Breast epithelium (tissue), 4 donors: ENCODE data around the gene GREB1L. TPM values are rescaled to one million over a fixed set of nuclear protein-coding genes. Genes with fewer than 3 reads are reported as not detected.
A peak's percentile ranks its signal among the peaks of the same experiment; 100 is the strongest.

Experiments
- DNase-seq, 2 donors: peaks; one replicate each; pipeline ENCODE4 v3.0.0-alpha.2; 2019; ENCODE audit warnings: low spot score in 2 of 2
- H3K27ac ChIP-seq, 2 donors: fragments of 200-600 bp; sonication (generic) in 1 of 2; one replicate each; pipeline ENCODE4 v1.5.1; 2016 to 2019; ENCODE audit warnings: mild to moderate bottlenecking in 1 of 2
- H3K27me3 ChIP-seq, 2 donors: fragments of 200-600 bp; sonication (generic) in 1 of 2; one replicate each; pipeline versions ENCODE4 v1.5.1 to v1.6.0; 2017 to 2019; ENCODE audit warnings: control low read depth in 1 of 2, mild to moderate bottlenecking in 1 of 2
- H3K36me3 ChIP-seq: fragments of 200-600 bp; one replicate; pipeline ENCODE4 v1.5.1; 2019
- H3K4me1 ChIP-seq, 2 donors: fragments of 200-600 bp; sonication (generic); one replicate each; pipeline ENCODE4 v1.5.1; 2016 to 2019; ENCODE audit warnings: control low read depth in 1 of 2
- H3K4me3 ChIP-seq, 3 donors: fragments of 200-600 bp; sonication (generic); 1 replicate in 2 of 3; 2 replicates in 1 of 3; pipeline ENCODE4 v1.5.1; 2016 to 2019; ENCODE audit warnings: mild to moderate bottlenecking in 3 of 3, moderate library complexity in 2 of 3
- H3K9me3 ChIP-seq, 2 donors: fragments of 200-600 bp; sonication (generic) in 1 of 2; one replicate each; pipeline ENCODE4 v1.5.1; 2016 to 2019; ENCODE audit warnings: control low read depth in 1 of 2
- CTCF ChIP-seq, 3 donors: fragments of 450-650 bp; IDR thresholded peaks; one replicate each; pipeline ENCODE4 v1.5.1; 2016 to 2017; ENCODE audit warnings: antibody characterized with exemption in 3 of 3, mild to moderate bottlenecking in 3 of 3, moderate library complexity in 3 of 3
- POLR2A ChIP-seq: fragments of 450-650 bp; IDR thresholded peaks from one replicate; pipeline ENCODE4 v1.6.1; 2016; ENCODE audit warnings: antibody characterized with exemption, mild to moderate bottlenecking, moderate library complexity
- POLR2AphosphoS5 ChIP-seq, 3 donors: sonication (generic); formaldehyde crosslinking; IDR thresholded peaks; one replicate each; pipeline ENCODE4 v1.6.1; 2017; ENCODE audit warnings: antibody characterized with exemption in 3 of 3
- intact Hi-C: fragments of 100-400 bp; cut with DNase I; formaldehyde crosslinking; loops from one replicate; pipeline ENCODE4 v1.15.1; 2023; ENCODE audit warnings: low total_unique reads
- total RNA-seq, 3 donors: library from RNA; depleted of rRNA; stranded (reverse); fragments of >200 nt; gene quantifications; one replicate each; pipeline ENCODE4 v1.1.0, GENCODE V29; 2016

GREB1L gene
- total RNA-seq, 3 donors from 2014 or later = 6.6 to 75.7 (median 8.9) TPM

GRCh38 chr18:21215490-21215889, 26.5 kb upstream of the GREB1L start:
- Histone ChIP-seq H3K27ac (no peak overlapping the region), H3K36me3 (no peaks in the 10 kb centered on the region), H3K4me3 (no peak overlapping the region), H3K27me3 (no peaks in the 10 kb centered on the region), H3K9me3 (no peaks in the 10 kb centered on the region), H3K4me1 (no peaks in the 10 kb centered on the region)
- DNase-seq = no peak
- intact Hi-C loops = no loop called here
- TF ChIP-seq POLR2A (no peak), POLR2AphosphoS5 (IDR thresholded peaks at IDR 0.05) (no peak), CTCF (IDR thresholded peaks at IDR 0.05) (no peak)

GRCh38 chr18:21218862-21219261, 23.2 kb upstream of the GREB1L start:
- intact Hi-C loops = no loop called here

GRCh38 chr18:21230436-21230835, 11.6 kb upstream of the GREB1L start:
- no peak for TF ChIP-seq POLR2AphosphoS5 (IDR thresholded peaks at IDR 0.05)
- no peak for TF ChIP-seq CTCF (IDR thresholded peaks at IDR 0.05)
- no peak for TF ChIP-seq POLR2A
- Histone ChIP-seq H3K27me3 (no peaks in the 10 kb centered on the region), H3K4me3 (no peak overlapping the region), H3K4me1 (no peaks in the 10 kb centered on the region), H3K36me3 (no peaks in the 10 kb centered on the region), H3K27ac (no peak overlapping the region), H3K9me3 (no peaks in the 10 kb centered on the region)
- DNase-seq = no peak
- intact Hi-C loops = no loop called here

More at GRCh38 chr18:21218862-21219261, 23.2 kb upstream of the GREB1L start:
- TF ChIP-seq POLR2AphosphoS5 (IDR thresholded peaks at IDR 0.05) (no peak), POLR2A (no peak), CTCF (IDR thresholded peaks at IDR 0.05) (no peak)
- DNase-seq = no peak
- no peak overlapping the region for H3K4me3 ChIP-seq
- no peaks in the 10 kb centered on the region for H3K36me3 ChIP-seq
- no peaks in the 10 kb centered on the region for H3K9me3 ChIP-seq
- no peak overlapping the region for H3K27ac ChIP-seq
- no peaks in the 10 kb centered on the region for H3K27me3 ChIP-seq
- no peaks in the 10 kb centered on the region for H3K4me1 ChIP-seq

GRCh38 chr18:21241301-21242048, 557 bp upstream of the GREB1L start:
- Histone ChIP-seq H3K4me1 (peaks cover 5 to 6% of the 10 kb centered on the region in 2 donors), H3K27me3 (peaks cover 3 to 10% of the 10 kb centered on the region in 2 donors), H3K4me3 (peak overlapping the region; percentile 58 to 85 (median 64)), H3K36me3 (no peaks in the 10 kb centered on the region), H3K9me3 (no peaks in the 10 kb centered on the region), H3K27ac (no peak overlapping the region)
- TF ChIP-seq POLR2A = no peak
- no peak for TF ChIP-seq POLR2AphosphoS5 (IDR thresholded peaks at IDR 0.05)
- no peak for TF ChIP-seq CTCF (IDR thresholded peaks at IDR 0.05)
- intact Hi-C loops = no loop called here
- no peak for DNase-seq

- H3K4me3 ChIP-seq = peak overlapping the region; percentile 58 to 85 (median 64)
- H3K9me3 ChIP-seq = no peaks in the 10 kb centered on the region
- no peaks in the 10 kb centered on the region for H3K36me3 ChIP-seq
- DNase-seq = no peak
- H3K27ac ChIP-seq = peak overlapping the region; percentile 5 to 38
- peaks cover 5 to 6% of the 10 kb centered on the region in 2 donors for H3K4me1 ChIP-seq
- intact Hi-C loops = no loop called here
- no peak for TF ChIP-seq CTCF (IDR thresholded peaks at IDR 0.05)
- TF ChIP-seq POLR2A = no peak
- TF ChIP-seq POLR2AphosphoS5 (IDR thresholded peaks at IDR 0.05) = no peak
- H3K27me3 ChIP-seq = peaks cover 3 to 10% of the 10 kb centered on the region in 2 donors
Observed at GRCh38 chr18:21242780-21243401, 859 bp downstream of the GREB1L start.
